ENCODE data around the gene ITFG1. TPM values are rescaled to one million over a fixed set of nuclear protein-coding genes. Genes with fewer than 3 reads are reported as not detected.

Gene ITFG1
- total and polyA plus RNA-seq, 7 experiments from 2014 or later = 20.8 to 34.3 (median 25.2) TPM

DNA sequence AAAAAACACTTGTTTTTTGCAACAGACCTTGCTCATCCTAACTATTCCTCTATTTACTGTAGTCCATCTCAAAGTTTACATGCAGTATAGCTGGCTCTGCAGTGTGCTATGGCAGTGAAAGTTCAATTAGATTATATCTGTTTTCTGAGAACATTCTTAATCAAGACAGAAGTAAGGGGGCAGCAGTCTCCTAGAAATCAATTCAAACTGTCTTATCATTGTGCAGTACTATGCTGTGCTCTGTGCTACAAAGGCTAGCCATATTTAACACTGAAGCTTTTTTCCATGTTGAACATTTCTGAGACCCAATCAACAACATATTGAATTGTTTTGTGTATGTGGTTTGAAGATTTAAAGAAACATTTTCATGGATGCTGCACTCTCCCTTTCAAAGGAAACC, 328.6 kb downstream of the ITFG1 start:
- no peak overlapping the region for H3K27ac ChIP-seq (ENCODE audit: low read depth, low read length)
- peaks cover 0 to 4% (median 0%) of the 10 kb centered on the region in 5 donors for H3K36me3 Mint-ChIP-seq
- H3K4me3 Mint-ChIP-seq = no peak overlapping the region
- no peaks in the 10 kb centered on the region for H3K9me3 ChIP-seq (ENCODE audit: control insufficient read depth in 2 of 3, low read length in 3 of 3)
- no peaks in the 10 kb centered on the region for H3K36me3 ChIP-seq (ENCODE audit: control insufficient read depth in 2 of 3, insufficient read depth in 3 of 3, low read length in 3 of 3)
- peaks cover 0 to 4% (median 0%) of the 10 kb centered on the region in 7 donors for H3K4me1 Mint-ChIP-seq
- H3K4me3 ChIP-seq (ENCODE audit: low read length) = no peak overlapping the region
- no peak for ATAC-seq
- no peaks in the 10 kb centered on the region for H3K9me3 Mint-ChIP-seq
- ChIA-PET CTCF (no interaction called here), POLR2A (no interaction called here)
- no peak for DNase-seq
- no peaks in the 10 kb centered on the region for H3K4me1 ChIP-seq (ENCODE audit: control insufficient read depth in 2 of 2, insufficient read depth in 2 of 2, low read length in 2 of 2)
- peaks cover 0 to 7% (median 5%) of the 10 kb centered on the region in 5 donors for H3K27me3 Mint-ChIP-seq
- H3K27ac Mint-ChIP-seq = no peak overlapping the region
- H3K27me3 ChIP-seq (ENCODE audit: control insufficient read depth in 2 of 2, insufficient read depth in 2 of 2, low read length in 2 of 2) = no peaks in the 10 kb centered on the region
- intact Hi-C loops (cut with micrococcal nuclease) = no loop called here

DNA sequence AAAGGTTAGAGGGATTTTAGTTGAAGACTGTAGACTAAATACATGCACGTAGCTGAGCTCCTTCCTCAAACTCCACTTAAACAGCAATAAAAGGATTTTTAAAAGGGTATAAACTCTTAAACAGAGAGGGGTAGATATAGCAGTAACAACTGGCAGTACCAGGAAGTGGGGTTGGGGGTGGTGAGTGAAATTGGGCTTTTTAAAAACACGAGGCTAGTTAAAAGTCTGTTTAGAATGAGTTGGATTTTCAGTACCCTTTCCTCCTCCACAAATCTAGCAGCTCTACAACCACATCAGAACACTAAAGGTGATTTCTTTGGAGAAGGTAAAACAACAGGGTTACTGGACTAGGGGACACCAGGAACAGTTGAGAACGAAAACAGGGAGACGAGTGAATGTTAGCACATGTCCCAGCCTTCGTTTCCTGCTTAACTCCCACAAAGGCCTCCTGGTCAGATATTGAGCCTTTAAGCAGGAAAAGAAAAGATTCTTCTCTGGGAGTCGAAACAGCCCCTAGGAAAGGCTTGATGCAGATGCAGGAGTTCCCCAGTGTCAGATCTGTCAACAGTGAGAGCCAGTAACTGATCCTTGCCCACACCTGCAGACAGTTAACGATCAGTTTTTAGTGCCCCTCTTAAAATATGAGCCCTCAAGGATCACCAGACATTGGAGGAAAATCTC, 331.0 kb downstream of the ITFG1 start:
- Mint-ChIP-seq H3K27ac (no peak overlapping the region), H3K4me1 (peaks cover 0 to 4% (median 0%) of the 10 kb centered on the region in 7 donors), H3K4me3 (no peak overlapping the region), H3K9me3 (no peaks in the 10 kb centered on the region), H3K27me3 (peaks cover 0 to 20% (median 13%) of the 10 kb centered on the region in 5 donors), H3K36me3 (peaks cover 0 to 8% (median 0%) of the 10 kb centered on the region in 5 donors)
- no peaks in the 10 kb centered on the region for H3K36me3 ChIP-seq (ENCODE audit: control insufficient read depth in 2 of 3, insufficient read depth in 3 of 3, low read length in 3 of 3)
- DNase-seq (no peak), ATAC-seq (no peak)
- ChIA-PET CTCF (no interaction called here), POLR2A (no interaction called here)
- intact Hi-C loops (cut with micrococcal nuclease) = no loop called here
- no peaks in the 10 kb centered on the region for H3K27me3 ChIP-seq (ENCODE audit: control insufficient read depth in 2 of 2, insufficient read depth in 2 of 2, low read length in 2 of 2)
- no peak overlapping the region for H3K4me3 ChIP-seq (ENCODE audit: low read length)
- H3K27ac ChIP-seq (ENCODE audit: low read depth, low read length) = no peak overlapping the region
- no peaks in the 10 kb centered on the region for H3K4me1 ChIP-seq (ENCODE audit: control insufficient read depth in 2 of 2, insufficient read depth in 2 of 2, low read length in 2 of 2)
- H3K9me3 ChIP-seq (ENCODE audit: control insufficient read depth in 2 of 3, low read length in 3 of 3) = no peaks in the 10 kb centered on the region

GRCh38 chr16:47127541-47127940, 333.3 kb downstream of the ITFG1 start:
- CTCF ChIA-PET = interaction anchor here (1.3 kb wide), 1 partner anchor 14 kb away, joined by 5 read pairs; no protein-coding TSS in a partner anchor
- intact Hi-C loops (cut with micrococcal nuclease) = no loop called here
- no peak overlapping the region for H3K4me3 ChIP-seq (ENCODE audit: low read length)

GRCh38 chr16:47125757-47126156, 335.1 kb downstream of the ITFG1 start:
- DNase-seq (no peak), ATAC-seq (no peak)
- no peaks in the 10 kb centered on the region for H3K27me3 ChIP-seq (ENCODE audit: control insufficient read depth in 2 of 2, insufficient read depth in 2 of 2, low read length in 2 of 2)
- H3K27ac Mint-ChIP-seq = no peak overlapping the region
- H3K4me3 Mint-ChIP-seq = no peak overlapping the region
- no peak overlapping the region for H3K4me3 ChIP-seq (ENCODE audit: low read length)
- peaks cover 0 to 8% (median 0%) of the 10 kb centered on the region in 5 donors for H3K36me3 Mint-ChIP-seq
- H3K36me3 ChIP-seq (ENCODE audit: control insufficient read depth in 2 of 3, insufficient read depth in 3 of 3, low read length in 3 of 3) = no peaks in the 10 kb centered on the region
- H3K27me3 Mint-ChIP-seq = peaks cover 0 to 24% (median 20%) of the 10 kb centered on the region in 5 donors
- no peak overlapping the region for H3K27ac ChIP-seq (ENCODE audit: low read depth, low read length)
- ChIA-PET CTCF (no interaction called here), POLR2A (no interaction called here)
- intact Hi-C loops (cut with micrococcal nuclease) = no loop called here
- no peaks in the 10 kb centered on the region for H3K4me1 ChIP-seq (ENCODE audit: control insufficient read depth in 2 of 2, insufficient read depth in 2 of 2, low read length in 2 of 2)
- no peaks in the 10 kb centered on the region for H3K9me3 Mint-ChIP-seq
- H3K9me3 ChIP-seq (ENCODE audit: control insufficient read depth in 2 of 3, low read length in 3 of 3) = no peaks in the 10 kb centered on the region
- peaks cover 0 to 4% (median 0%) of the 10 kb centered on the region in 7 donors for H3K4me1 Mint-ChIP-seq

More at GRCh38 chr16:47127541-47127940, 333.3 kb downstream of the ITFG1 start:
- H3K27me3 Mint-ChIP-seq = peaks cover 0 to 20% (median 15%) of the 10 kb centered on the region in 5 donors
- no peaks in the 10 kb centered on the region for H3K36me3 ChIP-seq (ENCODE audit: control insufficient read depth in 2 of 3, insufficient read depth in 3 of 3, low read length in 3 of 3)
- no peak overlapping the region for H3K27ac Mint-ChIP-seq
- H3K9me3 Mint-ChIP-seq = no peaks in the 10 kb centered on the region
- H3K9me3 ChIP-seq (ENCODE audit: control insufficient read depth in 2 of 3, low read length in 3 of 3) = no peaks in the 10 kb centered on the region
- H3K27me3 ChIP-seq (ENCODE audit: control insufficient read depth in 2 of 2, insufficient read depth in 2 of 2, low read length in 2 of 2) = no peaks in the 10 kb centered on the region
- no peak overlapping the region for H3K4me3 Mint-ChIP-seq
- DNase-seq = no peak
- no peaks in the 10 kb centered on the region for H3K4me1 ChIP-seq (ENCODE audit: control insufficient read depth in 2 of 2, insufficient read depth in 2 of 2, low read length in 2 of 2)
- peaks cover 0 to 8% (median 0%) of the 10 kb centered on the region in 5 donors for H3K36me3 Mint-ChIP-seq
- H3K4me1 Mint-ChIP-seq = peaks cover 0 to 4% (median 0%) of the 10 kb centered on the region in 7 donors
- POLR2A ChIA-PET = no interaction called here
- H3K27ac ChIP-seq (ENCODE audit: low read depth, low read length) = no peak overlapping the region
- no peak for ATAC-seq

GRCh38 chr16:47113130-47113529, 347.7 kb downstream of the ITFG1 start:
- no peak overlapping the region for H3K27ac ChIP-seq (ENCODE audit: low read depth, low read length)
- no peaks in the 10 kb centered on the region for H3K9me3 ChIP-seq (ENCODE audit: control insufficient read depth in 2 of 3, low read length in 3 of 3)
- H3K4me1 ChIP-seq (ENCODE audit: control insufficient read depth in 2 of 2, insufficient read depth in 2 of 2, low read length in 2 of 2) = no peaks in the 10 kb centered on the region
- ChIA-PET POLR2A (no interaction called here), CTCF (no interaction called here)
- H3K36me3 ChIP-seq (ENCODE audit: control insufficient read depth in 2 of 3, insufficient read depth in 3 of 3, low read length in 3 of 3) = no peaks in the 10 kb centered on the region
- Mint-ChIP-seq H3K27me3 (peaks cover 0 to 7% (median 0%) of the 10 kb centered on the region in 5 donors), H3K27ac (no peak overlapping the region), H3K9me3 (no peaks in the 10 kb centered on the region), H3K4me3 (no peak overlapping the region), H3K4me1 (peaks cover 0 to 11% (median 0%) of the 10 kb centered on the region in 7 donors), H3K36me3 (no peaks in the 10 kb centered on the region)
- DNase-seq (no peak), ATAC-seq (no peak)
- no peak overlapping the region for H3K4me3 ChIP-seq (ENCODE audit: low read length)
- intact Hi-C loops (cut with micrococcal nuclease) = no loop called here
- H3K27me3 ChIP-seq (ENCODE audit: control insufficient read depth in 2 of 2, insufficient read depth in 2 of 2, low read length in 2 of 2) = no peaks in the 10 kb centered on the region

DNA sequence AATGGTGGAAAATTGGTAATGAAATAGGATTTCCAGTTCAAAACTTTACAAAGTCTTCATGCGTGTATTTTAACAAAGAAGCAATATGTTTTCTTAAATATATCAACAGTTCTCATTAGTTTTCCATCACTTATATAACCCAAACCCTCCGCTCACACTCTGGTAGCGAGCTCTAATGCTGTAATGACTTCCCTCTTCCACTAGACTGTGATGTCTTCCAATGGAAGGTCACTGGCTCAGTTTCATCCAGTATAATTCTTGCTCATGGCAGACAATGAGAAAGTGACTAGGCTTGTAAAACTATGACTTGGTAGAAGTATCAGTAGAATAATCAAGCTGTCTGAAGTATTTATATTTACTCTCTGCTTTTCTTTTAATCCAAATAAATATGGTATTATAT, 349.9 kb downstream of the ITFG1 start:
- Mint-ChIP-seq H3K4me1 (peaks cover 0 to 11% (median 0%) of the 10 kb centered on the region in 7 donors), H3K27me3 (no peaks in the 10 kb centered on the region), H3K4me3 (no peak overlapping the region), H3K27ac (no peak overlapping the region), H3K9me3 (no peaks in the 10 kb centered on the region), H3K36me3 (no peaks in the 10 kb centered on the region)
- ATAC-seq (no peak), DNase-seq (no peak)
- Histone ChIP-seq H3K27ac (ENCODE audit: low read depth, low read length) (no peak overlapping the region), H3K4me3 (ENCODE audit: low read length) (no peak overlapping the region), H3K36me3 (ENCODE audit: control insufficient read depth in 2 of 3, insufficient read depth in 3 of 3, low read length in 3 of 3) (no peaks in the 10 kb centered on the region), H3K27me3 (ENCODE audit: control insufficient read depth in 2 of 2, insufficient read depth in 2 of 2, low read length in 2 of 2) (no peaks in the 10 kb centered on the region), H3K9me3 (ENCODE audit: control insufficient read depth in 2 of 3, low read length in 3 of 3) (no peaks in the 10 kb centered on the region), H3K4me1 (ENCODE audit: control insufficient read depth in 2 of 2, insufficient read depth in 2 of 2, low read length in 2 of 2) (no peaks in the 10 kb centered on the region)
- intact Hi-C loops (cut with micrococcal nuclease) = no loop called here
- POLR2A ChIA-PET = no interaction called here
- CTCF ChIA-PET = no interaction called here

GRCh38 chr16:47109361-47109760, 351.5 kb downstream of the ITFG1 start:
- H3K36me3 Mint-ChIP-seq = no peaks in the 10 kb centered on the region
- no peak overlapping the region for H3K4me3 ChIP-seq (ENCODE audit: low read length)
- H3K36me3 ChIP-seq (ENCODE audit: control insufficient read depth in 2 of 3, insufficient read depth in 3 of 3, low read length in 3 of 3) = no peaks in the 10 kb centered on the region
- ChIA-PET POLR2A (interaction anchor here (0.7 kb wide), 1 partner anchor 16 kb away, joined by 3 read pairs; no protein-coding TSS in a partner anchor), CTCF (no interaction called here)
- H3K27me3 Mint-ChIP-seq = no peaks in the 10 kb centered on the region
- no peaks in the 10 kb centered on the region for H3K9me3 Mint-ChIP-seq
- peaks cover 0 to 5% (median 0%) of the 10 kb centered on the region in 7 donors for H3K4me1 Mint-ChIP-seq
- no peak overlapping the region for H3K27ac Mint-ChIP-seq
- DNase-seq (no peak), ATAC-seq (no peak)
- no peak overlapping the region for H3K4me3 Mint-ChIP-seq
- H3K4me1 ChIP-seq (ENCODE audit: control insufficient read depth in 2 of 2, insufficient read depth in 2 of 2, low read length in 2 of 2) = no peaks in the 10 kb centered on the region
- H3K9me3 ChIP-seq (ENCODE audit: control insufficient read depth in 2 of 3, low read length in 3 of 3) = no peaks in the 10 kb centered on the region
- no peaks in the 10 kb centered on the region for H3K27me3 ChIP-seq (ENCODE audit: control insufficient read depth in 2 of 2, insufficient read depth in 2 of 2, low read length in 2 of 2)
- intact Hi-C loops (cut with micrococcal nuclease) = no loop called here
- H3K27ac ChIP-seq (ENCODE audit: low read depth, low read length) = no peak overlapping the region
